Measurements from ENCODE around the gene TMEM165.

TMEM165 gene

DNA sequence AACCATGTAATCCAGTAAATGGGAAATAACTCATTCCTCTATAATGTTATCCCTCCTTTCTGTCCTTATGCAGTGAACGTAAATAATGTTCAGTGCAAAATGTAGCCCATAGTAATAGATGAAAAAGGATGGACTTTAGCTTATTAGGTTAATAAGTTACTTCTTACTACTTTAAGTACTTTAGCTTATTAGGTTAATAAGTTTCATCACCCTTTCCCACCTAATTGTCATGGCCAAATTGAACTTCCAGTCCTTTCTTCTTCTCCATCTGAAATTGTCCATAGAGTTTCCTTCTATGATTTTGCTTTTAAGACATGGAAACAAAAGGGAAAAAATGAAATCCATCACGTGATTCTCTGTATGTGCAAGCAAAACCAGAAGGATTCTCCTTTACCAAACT is 15.2 kb upstream of the TMEM165 start:
- no peaks in the 10 kb centered on the region for H3K79me2 ChIP-seq (ENCODE audit: insufficient read depth, low read length)
- H3K4me3 ChIP-seq (ENCODE audit: low read depth, low read length, poor library complexity, severe bottlenecking), result no peak overlapping the region
- H3K4me2 ChIP-seq (ENCODE audit: low read length), result no peak overlapping the region
- H3K9me2 ChIP-seq (ENCODE audit: low read depth, low read length), result no peaks in the 10 kb centered on the region
- no peak overlapping the region for H2AFZ ChIP-seq (ENCODE audit: low read length)
- TF ChIP-seq, protein P1, sequence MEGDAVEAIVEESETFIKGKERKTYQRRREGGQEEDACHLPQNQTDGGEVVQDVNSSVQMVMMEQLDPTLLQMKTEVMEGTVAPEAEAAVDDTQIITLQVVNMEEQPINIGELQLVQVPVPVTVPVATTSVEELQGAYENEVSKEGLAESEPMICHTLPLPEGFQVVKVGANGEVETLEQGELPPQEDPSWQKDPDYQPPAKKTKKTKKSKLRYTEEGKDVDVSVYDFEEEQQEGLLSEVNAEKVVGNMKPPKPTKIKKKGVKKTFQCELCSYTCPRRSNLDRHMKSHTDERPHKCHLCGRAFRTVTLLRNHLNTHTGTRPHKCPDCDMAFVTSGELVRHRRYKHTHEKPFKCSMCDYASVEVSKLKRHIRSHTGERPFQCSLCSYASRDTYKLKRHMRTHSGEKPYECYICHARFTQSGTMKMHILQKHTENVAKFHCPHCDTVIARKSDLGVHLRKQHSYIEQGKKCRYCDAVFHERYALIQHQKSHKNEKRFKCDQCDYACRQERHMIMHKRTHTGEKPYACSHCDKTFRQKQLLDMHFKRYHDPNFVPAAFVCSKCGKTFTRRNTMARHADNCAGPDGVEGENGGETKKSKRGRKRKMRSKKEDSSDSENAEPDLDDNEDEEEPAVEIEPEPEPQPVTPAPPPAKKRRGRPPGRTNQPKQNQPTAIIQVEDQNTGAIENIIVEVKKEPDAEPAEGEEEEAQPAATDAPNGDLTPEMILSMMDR (IDR thresholded peaks at IDR 0.05; ENCODE audit: low read length), result no peak
- TF ChIP-seq EZH2 (IDR thresholded peaks at IDR 0.05; ENCODE audit: borderline replicate concordance, low read length), result no peak
- no peaks in the 10 kb centered on the region for H4K20me1 ChIP-seq (ENCODE audit: insufficient read depth, low read length)
- no peaks in the 10 kb centered on the region for H3K36me3 ChIP-seq (ENCODE audit: insufficient read depth, low read length)
- H3K9ac ChIP-seq (ENCODE audit: low read length), result no peak overlapping the region
- no peaks in the 10 kb centered on the region for H3K27me3 ChIP-seq (ENCODE audit: insufficient read depth, low read length)
- no peaks in the 10 kb centered on the region for H3K4me1 ChIP-seq (ENCODE audit: insufficient read depth, low read length, severe bottlenecking)
- no peaks in the 10 kb centered on the region for H3F3A ChIP-seq (ENCODE audit: insufficient read depth, low read length)
- no peak overlapping the region for H3K27ac ChIP-seq (ENCODE audit: low read depth, low read length, poor library complexity, severe bottlenecking)
- no peaks in the 10 kb centered on the region for H3K9me3 ChIP-seq (ENCODE audit: low read length)

DNA sequence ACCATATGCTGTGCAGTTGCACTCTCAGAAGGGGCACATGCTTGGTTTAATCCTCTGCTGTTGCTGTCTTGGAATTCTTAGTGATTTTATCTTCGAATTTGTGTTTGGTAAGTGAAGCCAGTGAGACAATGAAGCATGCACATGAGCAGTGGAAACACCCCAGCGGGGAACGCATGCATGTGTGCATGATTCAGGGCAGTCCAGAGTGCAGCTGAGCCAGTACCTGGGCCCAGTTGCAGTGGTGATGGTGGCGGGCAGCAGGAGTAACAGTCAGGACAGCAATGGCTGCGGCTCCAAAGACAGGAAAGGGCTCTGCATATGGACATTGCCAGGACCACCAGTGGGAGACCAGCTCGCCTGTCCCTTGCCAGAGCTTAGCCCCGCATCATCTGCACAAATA is 14.3 kb upstream of the TMEM165 start:
- Histone ChIP-seq H3K4me3 (ENCODE audit: low read depth, low read length, poor library complexity, severe bottlenecking) (no peak overlapping the region), H3F3A (ENCODE audit: insufficient read depth, low read length) (no peaks in the 10 kb centered on the region), H3K9me3 (ENCODE audit: low read length) (no peaks in the 10 kb centered on the region), H2AFZ (ENCODE audit: low read length) (no peak overlapping the region), H3K4me2 (ENCODE audit: low read length) (no peak overlapping the region), H3K9me2 (ENCODE audit: low read depth, low read length) (no peaks in the 10 kb centered on the region), H3K27ac (ENCODE audit: low read depth, low read length, poor library complexity, severe bottlenecking) (no peak overlapping the region), H3K4me1 (ENCODE audit: insufficient read depth, low read length, severe bottlenecking) (peaks cover 5% of the 10 kb centered on the region), H4K20me1 (ENCODE audit: insufficient read depth, low read length) (no peaks in the 10 kb centered on the region), H3K27me3 (ENCODE audit: insufficient read depth, low read length) (no peaks in the 10 kb centered on the region), H3K9ac (ENCODE audit: low read length) (no peak overlapping the region), H3K36me3 (ENCODE audit: insufficient read depth, low read length) (no peaks in the 10 kb centered on the region), H3K79me2 (ENCODE audit: insufficient read depth, low read length) (no peaks in the 10 kb centered on the region)
- TF ChIP-seq, protein P1 (IDR thresholded peaks at IDR 0.05; ENCODE audit: low read length), result no peak
- no peak for TF ChIP-seq EZH2 (IDR thresholded peaks at IDR 0.05; ENCODE audit: borderline replicate concordance, low read length)

DNA sequence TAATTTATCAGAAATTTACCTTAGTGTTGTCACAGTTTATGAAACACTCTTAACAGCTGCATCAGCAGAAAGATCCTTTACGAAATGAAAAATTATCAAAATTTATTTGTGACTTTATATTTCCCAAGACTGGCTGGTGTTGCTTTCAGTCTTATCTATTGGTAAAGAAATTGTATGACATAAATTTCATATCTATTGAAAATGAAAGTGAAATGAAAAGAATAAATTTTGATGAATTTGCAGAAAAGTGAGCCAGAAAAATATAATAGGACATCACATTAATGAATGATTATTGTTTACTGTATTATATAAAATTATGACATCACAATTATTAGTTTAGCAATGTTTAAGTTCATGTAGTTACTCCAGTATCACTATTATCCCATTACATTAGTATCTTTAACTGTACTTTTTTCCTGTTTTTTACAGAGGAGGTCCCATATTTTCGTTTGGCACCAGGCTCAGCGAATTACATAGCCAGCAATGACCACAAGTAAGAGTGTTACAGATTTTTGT is 13.2 kb upstream of the TMEM165 start:
- Histone ChIP-seq H3K4me2 (ENCODE audit: low read length) (no peak overlapping the region), H3K27me3 (ENCODE audit: insufficient read depth, low read length) (no peaks in the 10 kb centered on the region), H2AFZ (ENCODE audit: low read length) (no peak overlapping the region), H3K79me2 (ENCODE audit: insufficient read depth, low read length) (no peaks in the 10 kb centered on the region), H3K27ac (ENCODE audit: low read depth, low read length, poor library complexity, severe bottlenecking) (no peak overlapping the region), H3K4me1 (ENCODE audit: insufficient read depth, low read length, severe bottlenecking) (peaks cover 9% of the 10 kb centered on the region), H3K36me3 (ENCODE audit: insufficient read depth, low read length) (no peaks in the 10 kb centered on the region), H3K9ac (ENCODE audit: low read length) (no peak overlapping the region), H3F3A (ENCODE audit: insufficient read depth, low read length) (no peaks in the 10 kb centered on the region), H3K9me2 (ENCODE audit: low read depth, low read length) (no peaks in the 10 kb centered on the region), H3K9me3 (ENCODE audit: low read length) (no peaks in the 10 kb centered on the region), H3K4me3 (ENCODE audit: low read depth, low read length, poor library complexity, severe bottlenecking) (no peak overlapping the region), H4K20me1 (ENCODE audit: insufficient read depth, low read length) (no peaks in the 10 kb centered on the region)
- TF ChIP-seq, protein P1 (IDR thresholded peaks at IDR 0.05; ENCODE audit: low read length), result no peak
- TF ChIP-seq EZH2 (IDR thresholded peaks at IDR 0.05; ENCODE audit: borderline replicate concordance, low read length), result no peak
